HG03039 (cell line): ENCODE data around the gene GLIS1.
A peak's percentile ranks its signal among the peaks of the same experiment; 100 is the strongest.
"Not testable (repeated sequence)": the region's sequence is repeated elsewhere in the genome, so short reads cannot be mapped to it uniquely, and the experiment has no call there.

Experiments
- ATAC-seq: cut with Tn5 transposase; IDR thresholded peaks from one replicate; pipeline ENCODE4 v1.9.1; 2021; ENCODE audit warnings: mild to moderate bottlenecking, moderate library complexity; ENCODE audit not compliant: unreplicated experiment

GLIS1 gene

GRCh38 chr1:53739109-53739681 is at the start of gene GLIS1:
TSS of gene GLIS1 (minus strand) at chr1:53739164. CDS start at chr1:53738064, 1,100 bp downstream.
- ATAC-seq, result peak; percentile 92

DNA sequence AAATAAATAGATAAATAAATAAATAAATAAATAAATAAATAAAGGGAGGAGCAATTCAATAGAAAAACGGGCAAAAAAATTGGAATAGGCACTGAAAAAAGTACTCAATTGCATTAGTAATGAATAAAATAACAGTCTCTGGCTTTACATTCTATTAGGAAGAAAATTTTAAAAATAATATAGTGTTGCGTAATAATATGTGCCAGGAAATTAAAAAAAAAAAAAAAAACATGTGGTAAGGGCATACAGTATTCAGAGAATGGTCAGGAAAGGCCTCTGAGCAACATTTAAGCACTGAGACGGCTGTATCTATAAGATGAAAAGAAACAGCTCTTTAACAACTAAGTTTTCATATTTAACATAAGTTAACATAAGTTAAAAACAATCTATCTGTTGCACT is 48.7 kb upstream of the GLIS1 start:
- ATAC-seq, result no peak

DNA sequence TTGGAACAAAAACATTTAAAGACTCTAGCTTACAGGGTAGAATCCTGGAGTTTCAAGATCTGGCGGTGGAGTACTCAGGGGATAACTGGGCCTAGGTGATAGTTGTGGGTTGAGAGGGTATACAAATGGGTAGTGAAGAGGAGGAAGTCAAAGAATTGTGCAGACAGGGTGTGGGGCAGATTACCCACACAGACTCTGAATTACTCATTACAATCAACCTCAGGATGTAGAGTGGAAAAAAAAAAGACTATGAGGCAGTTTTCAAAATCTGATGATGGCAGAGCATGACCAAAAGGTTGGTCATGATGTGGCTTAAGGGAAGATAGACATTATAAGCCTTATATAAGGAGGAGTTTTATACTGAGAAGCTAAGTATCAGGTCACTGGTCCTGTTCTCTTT is 44.1 kb upstream of the GLIS1 start:
- no peak for ATAC-seq

DNA sequence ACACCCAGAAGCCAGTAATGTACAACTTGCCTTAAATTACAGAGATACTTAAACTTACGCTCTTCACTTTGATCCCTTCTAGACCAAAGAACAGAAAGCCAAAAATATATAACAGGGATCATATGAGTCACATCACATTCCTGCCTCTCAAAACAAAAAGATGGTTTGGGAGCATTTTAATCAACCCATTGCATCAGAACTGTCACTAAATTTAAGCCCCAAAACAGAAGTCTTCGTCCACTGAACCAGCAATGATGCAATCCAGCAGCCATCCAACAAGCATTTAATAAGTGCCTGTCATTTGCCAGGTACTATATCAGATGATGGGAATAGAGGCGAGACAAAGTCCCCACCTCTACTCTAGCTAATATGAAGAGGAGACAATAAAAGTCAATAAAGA is 42.7 kb upstream of the GLIS1 start:
- ATAC-seq, result no peak

GRCh38 chr1:53777272-53777671 is 38.3 kb upstream of the GLIS1 start:
- no peak for ATAC-seq

- ATAC-seq, result no peak
Observed at GRCh38 chr1:53771648-53772047, 32.7 kb upstream of the GLIS1 start.

- no peak for ATAC-seq
Observed at GRCh38 chr1:53769780-53770179, 30.8 kb upstream of the GLIS1 start.

- ATAC-seq, result no peak
Observed at GRCh38 chr1:53769184-53769583, 30.2 kb upstream of the GLIS1 start.

DNA sequence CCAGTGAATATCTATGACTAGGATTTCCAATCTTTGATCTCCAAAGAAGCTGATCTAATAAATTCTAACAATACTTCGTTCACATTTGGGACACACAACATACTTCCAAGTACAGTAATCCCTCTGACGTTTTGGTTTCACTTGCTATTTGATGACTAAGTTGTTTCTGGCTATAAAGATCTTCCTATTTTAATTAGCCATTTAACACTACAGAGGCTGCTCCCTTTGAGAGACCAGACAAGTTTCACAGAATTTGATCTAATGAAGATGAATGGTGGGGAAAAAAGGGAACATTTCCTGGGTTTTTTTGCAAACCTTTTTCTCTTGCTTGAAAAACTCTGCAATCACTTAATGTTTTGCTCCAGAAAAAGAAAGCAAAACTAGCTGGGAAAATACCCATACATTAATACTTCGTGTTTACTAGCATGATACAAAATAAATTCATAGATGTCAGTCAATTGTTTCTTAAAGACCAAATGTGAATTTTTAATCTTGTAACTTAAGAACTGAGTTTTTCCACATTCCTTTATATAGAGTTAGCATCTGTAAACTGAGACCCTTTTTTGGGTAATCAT is 28.0 kb upstream of the GLIS1 start:
- no peak for ATAC-seq

GRCh38 chr1:53766194-53766742 is 27.3 kb upstream of the GLIS1 start:
- ATAC-seq, result no peak

DNA sequence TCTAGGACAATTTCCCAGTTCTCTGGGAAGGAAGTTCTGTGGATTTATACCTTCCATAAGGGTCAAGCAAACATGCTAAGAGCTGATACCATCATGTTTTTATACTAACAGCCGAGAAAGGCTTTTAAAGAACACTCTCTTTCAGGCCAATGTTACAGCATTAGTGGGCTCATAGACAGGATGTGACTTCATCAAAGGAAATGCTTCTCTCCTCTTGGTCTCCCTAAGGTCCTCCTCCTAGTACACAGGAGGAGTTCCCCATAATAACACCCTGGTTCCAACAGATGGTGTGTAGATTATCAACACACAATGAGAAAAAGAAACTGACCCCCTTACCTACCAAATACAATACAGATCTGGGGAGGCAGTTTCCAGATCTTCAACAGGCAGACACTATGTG is 26.7 kb upstream of the GLIS1 start:
- no peak for ATAC-seq

DNA sequence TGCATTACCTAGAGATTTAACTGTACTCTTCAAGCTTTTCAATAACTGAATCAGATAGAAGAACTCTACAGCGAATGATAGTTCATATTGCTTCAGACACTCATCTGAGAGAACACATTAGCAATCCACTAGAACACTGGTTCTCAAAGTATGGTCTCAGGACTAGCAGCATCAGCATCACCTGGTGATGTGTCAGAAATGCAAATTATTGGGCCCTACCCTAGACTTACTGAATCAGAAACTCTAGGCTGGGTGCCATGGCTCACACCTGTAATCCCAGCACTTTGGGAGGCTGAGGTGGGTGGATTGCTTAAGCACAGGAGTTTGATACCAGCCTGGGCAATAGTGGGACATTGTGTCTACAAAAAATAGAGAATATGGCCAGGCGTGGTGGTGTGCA is 24.9 kb upstream of the GLIS1 start:
- ATAC-seq, result no peak

- ATAC-seq, result no peak
Observed at GRCh38 chr1:53763461-53763860, 24.5 kb upstream of the GLIS1 start.

DNA sequence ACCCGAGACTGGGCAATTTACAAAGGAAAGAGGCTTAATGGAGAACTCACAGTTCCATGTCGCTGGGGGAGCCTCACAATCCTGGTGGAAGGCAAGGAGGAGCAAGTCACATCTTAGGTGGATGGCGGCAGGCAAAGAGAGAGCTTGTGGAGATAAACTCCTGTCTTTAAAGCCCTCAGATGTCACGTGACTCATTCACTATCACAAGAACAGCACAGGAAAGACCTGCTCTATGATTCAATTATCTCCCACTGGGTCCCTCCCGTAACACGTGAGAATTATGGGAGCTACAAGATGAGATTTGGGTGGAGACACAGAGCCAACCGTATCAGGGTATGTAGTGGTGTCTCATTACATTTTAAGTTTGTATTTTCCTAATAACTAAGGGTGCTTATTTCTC is 21.5 kb upstream of the GLIS1 start:
- ATAC-seq, result not testable (repeated sequence)

- no peak for ATAC-seq
Observed at GRCh38 chr1:53755874-53756273, 16.9 kb upstream of the GLIS1 start.

DNA sequence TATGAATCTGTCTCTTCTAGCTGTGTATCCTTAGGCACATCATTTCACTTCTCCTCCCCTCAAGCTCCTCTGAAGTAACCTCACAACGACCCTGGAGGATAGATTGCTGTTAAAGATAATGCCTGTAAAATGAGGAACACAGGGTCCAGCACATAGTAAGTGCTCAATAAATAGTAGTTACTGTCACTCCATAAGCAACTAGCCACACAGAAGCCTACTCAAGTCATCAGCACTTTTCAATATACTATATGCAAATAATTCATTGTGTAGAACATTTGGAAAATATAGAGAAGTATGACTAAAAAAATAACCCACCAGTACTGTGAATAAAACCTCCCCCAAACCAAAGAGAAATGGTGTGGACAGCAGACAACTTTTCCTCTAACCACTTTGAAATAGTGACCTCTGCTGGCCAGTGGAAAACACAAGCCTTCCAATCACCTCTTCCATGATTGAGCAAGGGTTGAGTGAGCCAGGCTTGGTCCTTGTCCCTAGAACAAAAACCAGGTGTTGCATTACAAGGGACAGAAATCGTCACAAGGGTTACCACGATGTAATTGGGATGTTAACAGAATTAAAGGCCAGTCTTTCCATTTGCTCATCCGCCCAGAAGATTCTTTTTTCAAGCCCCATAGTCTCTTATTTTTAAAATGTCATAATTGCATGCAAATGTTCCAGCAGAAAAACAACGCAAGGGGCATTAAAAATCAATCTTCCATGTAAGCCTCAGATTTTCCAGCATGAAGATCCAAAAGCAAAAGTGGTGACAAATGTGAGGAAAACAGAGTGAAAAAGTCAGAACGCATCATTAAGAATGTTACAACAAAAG is 15.7 kb upstream of the GLIS1 start:
- no peak for ATAC-seq

DNA sequence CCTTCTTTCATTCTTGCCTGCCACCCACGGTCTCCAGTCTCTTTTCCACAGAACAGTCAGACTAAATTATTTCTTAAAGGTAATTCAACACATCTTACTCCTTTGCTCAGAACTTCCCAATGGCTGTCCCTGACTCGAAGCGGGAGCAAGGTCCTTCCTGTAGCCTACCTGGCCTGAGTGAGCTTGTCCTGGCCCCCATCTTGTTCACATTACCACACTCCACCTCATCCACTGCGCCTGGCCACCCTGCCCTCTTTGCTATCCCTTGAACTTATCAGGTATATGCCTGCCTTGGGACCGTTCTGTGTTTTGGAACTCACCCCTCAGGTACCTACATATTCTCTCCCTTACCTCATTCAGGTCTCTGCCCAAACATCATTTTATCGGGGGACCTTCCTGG is 13.3 kb upstream of the GLIS1 start:
- ATAC-seq, result no peak

DNA sequence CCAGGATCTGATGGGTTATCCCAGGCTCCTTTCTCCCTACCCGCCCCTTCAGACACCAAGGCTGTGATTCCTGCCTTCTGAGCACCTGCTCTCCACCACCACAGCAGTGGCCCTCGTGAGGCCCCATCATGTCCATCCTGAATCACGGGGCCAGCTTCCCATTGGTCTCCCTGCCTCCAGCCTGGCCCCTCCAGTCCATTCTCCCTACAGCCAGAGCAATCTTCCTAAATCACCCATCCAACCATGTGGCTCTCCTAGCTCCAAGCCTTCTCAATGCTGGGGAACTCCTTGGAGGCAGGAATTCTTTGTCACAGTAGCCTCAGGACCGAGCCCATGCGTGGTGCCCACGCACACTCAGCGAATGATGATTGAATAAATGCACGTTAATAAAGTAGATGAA is 8.9 kb upstream of the GLIS1 start:
- ATAC-seq, result no peak

DNA sequence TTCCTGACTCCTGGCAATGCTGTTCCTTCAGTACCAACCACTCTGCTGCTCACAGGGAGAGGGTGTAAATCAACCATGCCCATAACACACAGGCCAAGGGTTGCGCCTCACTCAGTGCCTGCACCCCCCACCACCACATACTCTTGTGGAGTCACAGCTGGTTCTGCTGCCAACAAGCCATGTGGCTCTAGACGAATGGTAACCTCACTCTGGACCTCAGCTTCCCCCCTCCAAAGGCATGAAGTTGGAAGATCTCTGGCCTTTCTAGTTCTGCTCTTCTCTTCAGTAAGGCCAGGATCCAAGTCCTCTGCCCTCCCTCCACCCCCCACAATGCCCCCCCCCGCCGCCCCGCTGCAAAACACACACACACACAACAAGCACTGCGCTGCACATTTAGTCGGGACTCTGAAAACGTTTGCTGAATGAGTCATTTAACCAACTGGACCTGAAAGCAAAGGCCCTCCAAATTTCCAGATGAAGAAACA is 1.7 kb upstream of the GLIS1 start:
- ATAC-seq, result no peak

- no peak for ATAC-seq
Observed at GRCh38 chr1:53738205-53739108, 507 bp downstream of the GLIS1 start.
